ENCODE measurements around the gene ARHGAP26. TPM values are rescaled to one million over a fixed set of nuclear protein-coding genes. Genes with fewer than 3 reads are reported as not detected.

ARHGAP26 gene
- total and polyA plus RNA-seq, 12 donors = 7.5 to 45.8 (median 37.2) TPM

- TF ChIP-seq CTCF (IDR thresholded peaks at IDR 0.05) = no peak
- H3K4me1 ChIP-seq = peaks cover 15 to 97% (median 77%) of the 10 kb centered on the region in 9 donors
- H3K27me3 ChIP-seq = no peaks in the 10 kb centered on the region
- H3K9me3 ChIP-seq = no peaks in the 10 kb centered on the region
- no peak overlapping the region for H3K4me3 ChIP-seq
- no peak for DNase-seq
- H3K27ac ChIP-seq = peak overlapping the region in 7 of 10 donors; percentile 11 to 77 (median 24)
- no peak for ATAC-seq
- no peaks in the 10 kb centered on the region for H3K36me3 ChIP-seq
- intact Hi-C loops (cut with DNase I) = loop anchor here in 2 of 10 donors (5.0 to 10.0 kb wide), 2 partner anchors 37 to 49 kb away; no protein-coding TSS in a partner anchor
- 66 to 74% methylated on average over 5 of the region's 5 CpGs for WGBS, 2 donors
Measured at GRCh38 chr5:142863856-142864255, 93.7 kb downstream of the ARHGAP26 start.

GRCh38 chr5:142864290-142865260, 94.4 kb downstream of the ARHGAP26 start:
- no peak for TF ChIP-seq CTCF (IDR thresholded peaks at IDR 0.05)
- WGBS, 2 donors = 69 to 70% methylated on average over 13 of the region's 13 CpGs
- intact Hi-C loops (cut with DNase I) = loop anchor here in 7 of 10 donors (5.0 to 10.0 kb wide), 5 partner anchors 32 to 92 kb away; partner anchors contain the start of gene ARHGAP26 (in 4 of the 7)
- Histone ChIP-seq H3K4me1 (peaks cover 15 to 95% (median 82%) of the 10 kb centered on the region in 9 donors), H3K9me3 (no peaks in the 10 kb centered on the region), H3K4me3 (no peak overlapping the region), H3K27me3 (no peaks in the 10 kb centered on the region), H3K27ac (peak overlapping the region in 9 of 10 donors; percentile 11 to 77 (median 24)), H3K36me3 (no peaks in the 10 kb centered on the region)
- ATAC-seq = peak in 6 of 8 donors; percentile 23 to 71 (median 36)
- no peak for DNase-seq

GRCh38 chr5:142865631-142866030, 95.5 kb downstream of the ARHGAP26 start:
- intact Hi-C loops (cut with DNase I) = loop anchor here in 9 of 10 donors (2.0 to 10.0 kb wide), 5 partner anchors 33 to 95 kb away; partner anchors contain the start of gene ARHGAP26 (in 8 of the 9)
- Histone ChIP-seq H3K27ac (peak overlapping the region in 2 of 10 donors; percentile 48 to 77), H3K27me3 (no peaks in the 10 kb centered on the region), H3K36me3 (no peaks in the 10 kb centered on the region), H3K9me3 (no peaks in the 10 kb centered on the region), H3K4me1 (peaks cover 21 to 96% (median 83%) of the 10 kb centered on the region in 9 donors), H3K4me3 (no peak overlapping the region)
- TF ChIP-seq CTCF (IDR thresholded peaks at IDR 0.05) = no peak
- 96 to 97% methylated on average over 4 of the region's 4 CpGs for WGBS, 2 donors
- DNase-seq (no peak), ATAC-seq (no peak)

GRCh38 chr5:142866563-142867275, 96.5 kb downstream of the ARHGAP26 start:
- intact Hi-C loops (cut with DNase I) = loop anchor here in 9 of 10 donors (2.0 to 10.0 kb wide), 5 partner anchors 34 to 96 kb away; partner anchors contain the start of gene ARHGAP26 (in 8 of the 9)
- DNase-seq = peak in 1 of 2 donors; percentile 40
- 47 to 52% methylated on average over 10 of the region's 10 CpGs for WGBS, 2 donors
- ATAC-seq = peak in 6 of 8 donors; percentile 22 to 54 (median 47)
- H3K36me3 ChIP-seq = no peaks in the 10 kb centered on the region
- H3K4me1 ChIP-seq = peaks cover 21 to 94% (median 80%) of the 10 kb centered on the region in 9 donors
- no peaks in the 10 kb centered on the region for H3K27me3 ChIP-seq
- peak; percentile 42 to 70 (median 61) for TF ChIP-seq CTCF (IDR thresholded peaks at IDR 0.05)
- no peak overlapping the region for H3K4me3 ChIP-seq
- no peaks in the 10 kb centered on the region for H3K9me3 ChIP-seq
- H3K27ac ChIP-seq = peak overlapping the region in 5 of 10 donors; percentile 5 to 46 (median 24)

Data from heart right ventricle (tissue), 16 donors.